NB4 (cell line): ENCODE results near the gene SMIM13.

Source experiments
- CTCF ChIP-seq: IDR thresholded peaks from one replicate; pipeline ENCODE4 v1.5.1; 2012; ENCODE audit warnings: low read depth, low read length
- POLR2A ChIP-seq: IDR thresholded peaks from 2 replicates; pipeline ENCODE4 v1.6.1; 2011; ENCODE audit warnings: mild to moderate bottlenecking; ENCODE audit not compliant: insufficient read length; ENCODE audit errors: extremely low read depth
- TF ChIP-seq, protein P1 (sequence below): IDR thresholded peaks from 2 replicates; pipeline ENCODE4 v1.6.1; 2011; ENCODE audit warnings: low read depth, low read length

GRCh38 chr6:11122380-11122779 is 28.7 kb downstream of the SMIM13 start:
- TF ChIP-seq CTCF (no peak), POLR2A (no peak)
- TF ChIP-seq, protein P1, sequence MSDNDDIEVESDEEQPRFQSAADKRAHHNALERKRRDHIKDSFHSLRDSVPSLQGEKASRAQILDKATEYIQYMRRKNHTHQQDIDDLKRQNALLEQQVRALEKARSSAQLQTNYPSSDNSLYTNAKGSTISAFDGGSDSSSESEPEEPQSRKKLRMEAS = no peak
